Stimulated activated CD8-positive, alpha-beta memory T cell treated with anti-CD3 and anti-CD28 coated beads, Interleukin-2, amount 100 ng/mL, for 1 hour (primary cell): Measurements from ENCODE around the gene FAM24B.

ENCODE experiments used
- DNase-seq, 2 donors: peaks; one replicate each; pipeline ENCODE4 v3.0.0-alpha.2; 2020; ENCODE audit warnings: low read depth in 2 of 2

Gene FAM24B

GRCh38 chr10:122827302-122827701, 52.1 kb downstream of the FAM24B start:
- no peak for DNase-seq

GRCh38 chr10:122822973-122823690, 56.2 kb downstream of the FAM24B start:
- no peak for DNase-seq

GRCh38 chr10:122821808-122822207, 57.6 kb downstream of the FAM24B start:
- DNase-seq = no peak

GRCh38 chr10:122815458-122815857, 63.9 kb downstream of the FAM24B start:
- DNase-seq = no peak

- DNase-seq = no peak
Measured at GRCh38 chr10:122814493-122814892, 64.9 kb downstream of the FAM24B start.

GRCh38 chr10:122812751-122813150, 66.6 kb downstream of the FAM24B start:
- no peak for DNase-seq

- no peak for DNase-seq
Measured at GRCh38 chr10:122802282-122802681, 77.1 kb downstream of the FAM24B start.
